GM12872 (cell line): ENCODE data around the gene COL25A1.

ENCODE experiments used
- TF ChIP-seq, protein P1 (sequence below): IDR thresholded peaks from 3 replicates; pipeline ENCODE4 v1.5.1; 2011; ENCODE audit warnings: low read depth, mild to moderate bottlenecking, low read length, moderate library complexity; ENCODE audit not compliant: insufficient read depth

The COL25A1 gene

DNA sequence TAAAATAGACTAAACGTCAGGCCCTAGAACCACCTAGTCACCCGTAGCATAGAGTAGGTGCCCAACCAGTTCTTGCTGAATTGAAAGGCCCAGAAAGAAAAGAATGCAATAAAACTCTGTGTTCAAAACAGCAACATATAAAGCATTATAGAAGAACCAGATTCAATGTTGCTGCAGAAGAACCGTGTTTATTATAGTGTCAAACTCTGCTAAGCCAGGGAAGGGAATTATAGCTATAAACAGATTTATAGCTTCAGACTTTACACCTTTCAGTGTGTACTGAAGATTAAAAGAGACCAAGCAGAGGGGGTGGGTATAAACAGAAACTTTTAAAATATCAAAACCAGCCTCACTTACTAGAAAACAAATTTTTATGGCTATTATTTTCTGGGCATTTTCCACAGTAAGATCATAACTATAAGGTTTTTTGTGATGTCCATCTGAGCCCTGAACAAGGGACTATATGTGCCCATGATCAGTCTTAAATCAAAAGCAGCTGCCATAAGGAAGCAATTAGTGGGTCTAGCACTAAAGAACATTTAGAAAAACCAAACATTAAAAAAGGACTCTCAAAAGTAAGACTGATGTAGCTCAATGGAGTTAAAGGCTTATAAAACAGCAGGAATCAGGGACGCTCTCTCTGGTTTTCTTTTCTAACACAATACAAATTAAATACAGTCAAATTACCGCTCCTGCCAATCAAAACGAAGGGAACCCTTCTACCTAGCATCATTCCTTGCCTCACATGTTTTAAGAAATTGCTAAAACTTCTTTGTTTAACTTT is 319.9 kb downstream of the COL25A1 start:
- TF ChIP-seq, protein P1, sequence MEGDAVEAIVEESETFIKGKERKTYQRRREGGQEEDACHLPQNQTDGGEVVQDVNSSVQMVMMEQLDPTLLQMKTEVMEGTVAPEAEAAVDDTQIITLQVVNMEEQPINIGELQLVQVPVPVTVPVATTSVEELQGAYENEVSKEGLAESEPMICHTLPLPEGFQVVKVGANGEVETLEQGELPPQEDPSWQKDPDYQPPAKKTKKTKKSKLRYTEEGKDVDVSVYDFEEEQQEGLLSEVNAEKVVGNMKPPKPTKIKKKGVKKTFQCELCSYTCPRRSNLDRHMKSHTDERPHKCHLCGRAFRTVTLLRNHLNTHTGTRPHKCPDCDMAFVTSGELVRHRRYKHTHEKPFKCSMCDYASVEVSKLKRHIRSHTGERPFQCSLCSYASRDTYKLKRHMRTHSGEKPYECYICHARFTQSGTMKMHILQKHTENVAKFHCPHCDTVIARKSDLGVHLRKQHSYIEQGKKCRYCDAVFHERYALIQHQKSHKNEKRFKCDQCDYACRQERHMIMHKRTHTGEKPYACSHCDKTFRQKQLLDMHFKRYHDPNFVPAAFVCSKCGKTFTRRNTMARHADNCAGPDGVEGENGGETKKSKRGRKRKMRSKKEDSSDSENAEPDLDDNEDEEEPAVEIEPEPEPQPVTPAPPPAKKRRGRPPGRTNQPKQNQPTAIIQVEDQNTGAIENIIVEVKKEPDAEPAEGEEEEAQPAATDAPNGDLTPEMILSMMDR, result no peak

DNA sequence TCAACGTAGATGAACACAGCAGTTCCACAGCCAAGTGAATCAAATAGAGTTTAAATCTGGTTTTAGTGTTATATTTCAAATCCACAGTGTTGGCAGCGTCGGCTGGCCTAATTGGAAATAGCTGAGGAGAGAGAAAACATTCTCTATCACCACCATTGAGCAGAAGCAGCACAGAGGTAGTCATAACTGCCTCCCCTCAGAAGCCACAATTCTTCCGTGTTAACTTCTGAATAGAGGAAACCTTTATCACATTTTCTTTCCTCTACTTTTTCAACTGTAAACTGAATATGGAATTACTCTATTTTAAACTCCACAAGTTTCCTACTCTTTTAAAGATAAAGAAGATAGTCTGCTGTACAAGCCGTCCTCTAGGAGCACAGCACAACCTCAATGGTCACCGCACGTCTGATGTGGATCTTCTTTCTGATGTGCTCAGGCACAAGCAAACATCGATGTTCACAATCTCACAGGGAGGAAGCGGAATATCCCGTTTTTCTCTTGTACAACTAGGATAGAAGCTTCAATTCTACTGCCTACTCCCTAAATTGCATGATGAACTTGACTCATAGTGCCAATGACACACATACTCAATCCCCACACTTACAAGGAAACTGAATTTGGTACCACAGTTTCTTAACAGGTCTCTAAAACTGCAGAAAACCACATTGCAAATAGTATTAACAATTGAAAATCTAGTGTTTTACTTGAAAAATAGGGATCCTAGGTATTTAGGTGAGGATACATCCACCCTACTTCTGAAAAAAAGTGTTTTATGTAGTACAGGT is 321.8 kb downstream of the COL25A1 start:
- TF ChIP-seq, protein P1, result no peak

DNA sequence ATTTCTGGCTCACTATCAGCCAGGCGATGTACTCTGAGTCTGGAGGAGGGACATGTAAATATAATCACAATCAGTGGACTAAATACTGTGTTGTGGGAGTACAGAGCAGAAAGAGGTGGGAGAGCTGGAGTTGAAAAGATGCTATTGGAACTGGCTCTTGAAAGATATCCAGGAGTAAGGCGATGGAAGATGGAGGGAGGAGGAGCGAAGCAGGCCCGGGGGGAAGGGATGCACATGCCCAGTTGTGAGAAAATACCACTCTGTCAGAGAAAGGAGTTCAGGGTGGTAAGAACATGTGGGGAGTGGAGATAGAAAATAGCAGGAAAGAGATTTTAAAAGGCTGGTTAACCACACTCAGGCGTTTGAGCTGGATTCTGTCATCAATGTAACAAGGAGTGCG is 322.7 kb downstream of the COL25A1 start:
- TF ChIP-seq, protein P1, result no peak

DNA sequence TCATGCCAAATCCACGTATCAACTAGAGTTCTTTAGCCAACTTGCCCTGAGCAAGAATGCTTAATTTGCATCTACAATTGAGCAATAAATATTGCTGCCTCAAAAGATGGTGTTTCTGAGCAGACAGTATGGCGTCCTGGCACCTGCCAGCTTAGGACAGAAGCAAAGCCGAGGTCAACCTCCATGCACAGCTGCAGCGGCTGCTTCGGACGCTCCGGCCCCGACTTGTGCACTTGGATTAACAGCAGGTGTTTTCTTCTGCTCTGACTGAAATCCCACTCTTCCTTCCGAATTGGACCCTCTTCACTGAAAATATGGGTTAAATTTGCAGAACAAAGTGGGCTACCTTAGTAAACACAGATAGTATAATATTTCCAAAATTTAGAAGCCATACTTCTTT is 324.4 kb downstream of the COL25A1 start:
- TF ChIP-seq, protein P1, result no peak

DNA sequence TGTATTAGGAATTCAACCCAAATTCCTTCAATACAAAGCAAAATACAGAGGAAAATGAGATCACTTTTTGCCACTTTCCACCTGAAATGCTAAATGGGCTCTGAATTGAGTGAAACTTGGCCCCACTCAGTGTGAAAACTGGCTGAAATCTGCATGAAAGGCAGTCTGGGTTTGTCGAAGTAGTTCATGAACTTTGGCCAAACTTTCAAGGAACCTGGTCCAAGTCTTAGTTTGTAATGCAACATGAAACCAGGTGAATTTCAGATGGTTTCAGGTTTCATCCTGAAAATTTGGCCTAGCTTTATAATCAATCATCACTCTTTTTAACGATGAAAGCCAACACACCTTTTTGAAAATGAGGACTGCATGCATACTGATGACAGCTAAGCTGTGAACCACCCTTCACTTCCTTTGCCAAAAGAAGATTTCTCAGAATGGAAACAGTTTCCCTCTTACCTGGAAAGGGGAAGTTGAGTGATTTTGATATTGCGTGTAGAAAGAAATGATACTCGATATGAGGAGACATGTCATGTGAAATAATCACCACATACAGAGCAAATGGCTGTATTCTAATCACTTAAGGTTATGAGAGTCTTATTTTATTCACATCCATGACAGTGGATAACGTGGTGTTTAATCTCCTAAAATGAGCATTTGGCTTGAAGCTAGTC is 329.7 kb downstream of the COL25A1 start:
- TF ChIP-seq, protein P1, result no peak

DNA sequence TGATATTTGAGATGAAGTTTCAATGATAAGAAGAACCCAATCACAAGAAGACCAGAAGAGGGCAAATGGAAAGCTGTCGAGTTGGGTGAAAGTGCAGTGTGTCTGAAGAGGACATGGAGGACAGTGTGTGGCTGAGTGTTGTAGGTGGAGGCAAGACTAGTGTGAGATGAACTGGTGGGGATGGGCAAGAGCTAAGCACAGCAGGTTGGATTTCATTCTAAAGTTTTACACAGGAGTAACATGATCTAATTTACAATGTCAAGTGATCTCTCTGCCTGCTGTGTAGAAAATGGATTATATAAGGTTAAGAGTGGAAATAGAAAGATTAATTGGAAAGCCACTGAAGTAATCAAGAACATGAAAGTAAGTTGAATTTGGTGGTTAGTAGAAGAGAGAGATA is 331.0 kb downstream of the COL25A1 start:
- TF ChIP-seq, protein P1, result no peak

DNA sequence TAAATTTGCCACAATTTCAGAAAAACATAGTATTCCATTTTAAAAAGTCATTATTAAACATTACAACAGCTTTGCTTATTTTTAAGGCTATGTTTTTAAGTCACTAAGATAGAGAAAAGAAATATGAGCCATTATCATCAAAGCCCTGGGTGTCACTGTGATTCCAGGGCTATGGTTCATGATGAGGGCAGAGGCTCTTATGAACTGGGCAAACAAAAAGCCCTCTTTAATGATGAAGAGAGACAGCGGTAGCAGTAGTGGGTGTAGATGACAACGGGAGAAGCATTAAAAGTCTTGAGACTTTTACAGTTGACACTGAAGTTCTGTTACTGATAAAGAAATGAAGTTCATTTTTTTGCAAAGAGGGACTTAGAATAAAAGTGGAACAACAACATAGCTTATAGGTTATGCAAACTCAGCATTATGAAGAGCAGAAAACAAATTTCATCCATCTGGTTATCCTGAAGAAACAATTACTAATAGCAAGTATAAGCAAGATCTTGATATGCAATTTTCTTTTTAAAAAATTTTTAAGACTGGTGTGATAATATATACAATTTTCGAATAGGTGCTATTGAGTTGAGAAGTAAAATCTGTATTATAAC is 336.9 kb downstream of the COL25A1 start:
- TF ChIP-seq, protein P1, result no peak
